Stimulated activated CD8-positive, alpha-beta memory T cell treated with anti-CD3 and anti-CD28 coated beads, Interleukin-12 subunit alpha, Interleukin-12 subunit beta, amount 100 ng/mL, for 24 hours (primary cell): ENCODE data around the gene SCRG1.

ENCODE experiments used
- DNase-seq: peaks from one replicate; pipeline ENCODE4 v3.0.0-alpha.2; 2020; ENCODE audit errors: extremely low read depth

Gene SCRG1

DNA sequence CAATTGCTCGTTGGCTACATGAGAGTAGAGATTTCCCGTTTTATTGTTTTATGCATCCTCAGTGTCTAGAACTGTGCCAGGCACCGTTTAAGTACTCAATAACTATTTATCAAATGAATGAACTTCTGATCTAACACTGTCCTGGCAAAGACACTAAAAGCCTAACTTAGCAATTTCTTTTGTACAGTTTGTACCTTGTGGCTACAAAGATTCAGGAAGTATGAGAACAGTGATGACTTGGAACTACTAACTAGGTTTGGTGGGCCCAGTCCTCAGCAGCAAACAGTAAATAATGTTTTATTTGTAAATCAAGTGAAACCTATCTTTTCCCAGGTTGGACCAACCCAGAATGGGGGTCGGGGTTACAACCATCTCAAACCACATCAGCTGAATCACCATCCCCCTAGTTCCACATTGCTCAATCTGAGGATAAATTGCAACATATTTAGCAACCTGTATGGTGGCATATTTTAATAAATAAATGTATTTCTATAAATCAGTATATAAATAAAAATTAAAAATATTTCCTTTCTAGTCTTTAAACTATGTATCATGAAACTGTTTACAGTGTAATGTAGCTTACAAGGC, 12.3 kb upstream of the SCRG1 start:
- DNase-seq, result no peak

DNA sequence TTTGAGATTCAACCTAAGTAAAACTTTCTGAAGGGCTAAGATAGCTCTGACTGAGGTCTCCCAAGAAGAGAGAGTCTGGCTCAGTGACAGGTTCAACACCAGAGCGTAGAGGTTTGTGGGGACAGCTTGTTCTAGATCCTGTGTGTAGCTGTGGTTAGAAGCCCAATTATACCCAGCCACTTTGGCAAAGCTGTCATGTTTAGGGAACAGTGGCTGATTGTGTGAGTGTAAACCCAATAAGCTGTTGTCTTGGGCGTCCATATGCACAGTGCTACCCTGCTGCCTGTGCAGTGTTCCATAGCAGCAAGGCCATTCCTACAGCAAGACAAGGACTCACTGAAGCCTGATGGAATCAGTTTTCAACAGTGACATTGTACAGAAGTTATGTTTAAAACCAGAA, 11.2 kb upstream of the SCRG1 start:
- no peak for DNase-seq

DNA sequence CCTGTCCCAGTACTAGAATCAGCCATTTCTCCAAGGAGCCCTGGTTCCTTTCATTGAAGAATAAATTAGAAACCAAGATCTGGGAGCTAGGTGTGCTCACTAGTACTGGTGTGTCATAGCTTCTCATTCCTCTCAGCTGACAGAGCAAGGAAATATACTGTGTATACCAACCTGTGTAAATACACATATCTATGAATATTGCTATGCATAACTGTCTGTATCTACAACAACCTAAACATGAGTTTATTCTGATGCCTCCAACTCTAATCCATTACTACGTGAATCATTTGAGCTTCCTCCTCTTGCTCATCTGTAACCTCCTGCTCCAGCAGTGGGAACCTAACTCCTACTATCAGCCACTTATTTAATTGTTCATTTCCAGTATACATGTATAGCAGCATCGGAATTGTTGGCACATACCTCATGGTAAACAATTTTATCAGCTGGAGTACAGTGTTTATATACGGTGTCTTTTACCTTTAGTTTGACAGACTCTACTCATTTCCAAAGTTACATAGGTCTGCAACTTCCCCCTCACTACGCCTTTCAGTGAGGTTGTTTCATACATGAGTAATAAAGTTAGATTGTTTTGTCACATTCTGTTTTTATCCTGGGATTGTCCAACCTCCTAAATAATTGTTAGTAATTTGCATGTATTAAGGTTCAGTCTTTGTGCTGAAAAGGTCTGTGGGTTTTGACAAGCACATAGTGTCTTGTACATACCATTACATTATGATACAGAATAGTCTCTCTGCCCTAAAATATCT, 7.1 kb upstream of the SCRG1 start:
- no peak for DNase-seq

DNA sequence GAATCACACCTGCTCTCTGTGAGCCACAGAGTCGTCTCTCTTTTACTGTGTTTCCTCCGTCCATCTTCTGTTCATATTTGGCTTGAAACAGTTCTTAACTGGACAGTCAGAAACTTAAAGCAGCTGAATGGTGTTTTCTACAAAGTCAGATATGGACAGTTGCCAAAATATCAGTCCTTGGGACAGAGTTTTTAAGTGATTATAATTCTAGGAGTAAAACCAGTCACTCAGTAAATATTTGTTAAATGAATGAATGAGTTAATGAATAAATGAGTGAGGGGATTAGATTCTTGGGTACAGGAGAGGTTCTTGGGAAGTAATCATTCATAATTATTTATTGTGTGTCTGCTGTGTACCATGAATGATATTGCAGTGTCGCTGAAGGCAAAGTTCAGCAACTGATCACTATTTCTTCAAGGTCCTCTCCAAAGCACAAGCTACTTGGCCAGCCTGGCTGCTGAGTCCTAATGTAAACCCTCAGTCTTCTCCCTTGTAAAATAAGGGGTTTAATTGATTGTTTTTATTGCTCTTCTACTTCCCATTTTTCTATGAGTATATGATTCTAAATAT, 5.5 kb upstream of the SCRG1 start:
- no peak for DNase-seq

DNA sequence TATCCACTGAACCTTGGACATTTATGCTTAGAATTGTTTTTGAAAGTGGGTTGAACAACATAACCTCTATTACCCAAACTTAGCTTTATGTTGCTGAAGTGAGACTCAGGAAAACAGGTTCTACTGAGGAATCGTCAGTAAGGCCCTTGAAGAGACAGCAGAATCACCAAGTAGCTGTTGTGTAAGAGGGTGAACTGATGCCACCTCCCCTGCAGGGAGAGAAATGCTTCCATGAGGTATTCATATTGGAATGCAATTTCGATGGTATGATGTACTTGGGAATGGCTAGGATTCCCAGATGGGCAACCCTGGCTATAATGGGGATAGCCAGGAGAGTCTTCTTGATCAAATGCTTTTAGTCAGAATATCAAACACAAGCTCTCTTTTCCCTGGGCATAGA, 4.1 kb upstream of the SCRG1 start:
- no peak for DNase-seq

DNA sequence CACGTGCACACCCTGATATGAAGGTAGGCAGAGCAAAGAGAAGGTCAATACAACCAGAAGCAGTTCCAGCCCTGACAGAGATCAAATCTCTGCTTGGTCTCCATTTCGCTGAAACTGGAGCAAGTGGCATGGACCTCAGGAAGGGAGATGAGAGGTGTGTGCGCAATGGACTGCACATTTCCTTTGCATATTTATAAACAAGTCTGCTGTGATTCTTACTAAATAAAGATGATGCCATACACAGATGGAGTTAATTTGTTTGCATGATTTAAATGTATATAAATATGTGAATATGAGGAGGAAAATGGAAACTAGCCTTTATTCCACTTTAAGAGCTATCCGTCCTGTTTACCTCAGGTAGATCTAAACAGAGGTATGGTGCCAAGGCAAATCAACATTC, 2.1 kb upstream of the SCRG1 start:
- no peak for DNase-seq

DNA sequence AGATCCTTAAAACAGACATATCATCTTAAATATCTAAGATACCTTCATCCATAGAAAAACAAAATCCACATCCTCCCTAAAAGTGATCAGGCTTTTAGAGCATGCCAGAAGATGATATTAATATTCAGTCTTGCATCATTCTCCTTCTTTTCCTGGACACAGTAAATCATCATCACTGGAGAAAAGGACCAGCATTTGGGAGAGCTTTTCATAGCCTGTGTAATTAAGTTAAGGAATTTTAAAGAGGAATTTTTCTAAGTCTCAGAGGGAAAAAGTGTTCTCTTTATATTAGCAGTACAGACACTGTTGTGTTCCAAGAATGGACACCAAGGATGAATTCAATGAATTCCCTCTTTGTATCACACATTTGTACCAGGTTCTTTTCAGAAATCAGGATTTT, 696 bp downstream of the SCRG1 start:
- no peak for DNase-seq

DNA sequence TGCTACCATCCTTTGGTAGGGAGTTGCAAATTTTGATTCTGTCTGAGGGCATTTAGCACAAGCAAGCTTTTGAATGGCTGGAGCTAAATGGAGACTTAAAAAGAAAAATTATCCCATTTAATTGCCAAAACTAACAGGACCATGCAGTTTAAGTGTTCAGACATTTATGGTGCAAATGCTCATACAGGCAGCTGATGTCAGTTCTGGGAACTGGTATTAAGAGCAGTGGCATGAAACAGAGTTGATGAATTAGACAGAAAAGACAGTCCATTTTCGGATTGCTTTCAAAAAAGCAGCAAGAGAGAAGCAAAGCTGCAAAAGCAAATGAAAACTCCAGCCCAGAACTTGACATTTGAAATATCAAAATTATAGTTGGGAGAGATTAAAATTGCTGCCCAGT, 1.3 kb downstream of the SCRG1 start:
- no peak for DNase-seq

DNA sequence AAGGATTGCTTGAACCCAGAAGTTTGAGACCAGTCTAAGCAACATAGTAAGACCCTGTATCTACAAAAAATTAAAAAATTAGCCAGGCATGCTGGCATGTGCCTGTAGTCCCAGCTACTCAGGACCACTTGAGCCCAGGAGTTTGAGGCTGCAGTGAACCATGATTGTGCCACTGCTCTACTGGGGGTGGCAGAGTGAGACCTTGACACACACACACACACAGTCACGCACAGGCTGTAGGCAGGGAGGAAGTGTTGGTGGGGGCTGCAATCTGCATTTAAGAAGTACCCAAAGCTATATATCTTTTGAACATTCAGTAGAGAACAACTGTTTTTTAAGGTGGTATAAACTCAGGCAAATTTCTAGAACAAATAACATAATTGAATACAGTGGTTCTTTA, 7.2 kb downstream of the SCRG1 start:
- DNase-seq, result no peak

DNA sequence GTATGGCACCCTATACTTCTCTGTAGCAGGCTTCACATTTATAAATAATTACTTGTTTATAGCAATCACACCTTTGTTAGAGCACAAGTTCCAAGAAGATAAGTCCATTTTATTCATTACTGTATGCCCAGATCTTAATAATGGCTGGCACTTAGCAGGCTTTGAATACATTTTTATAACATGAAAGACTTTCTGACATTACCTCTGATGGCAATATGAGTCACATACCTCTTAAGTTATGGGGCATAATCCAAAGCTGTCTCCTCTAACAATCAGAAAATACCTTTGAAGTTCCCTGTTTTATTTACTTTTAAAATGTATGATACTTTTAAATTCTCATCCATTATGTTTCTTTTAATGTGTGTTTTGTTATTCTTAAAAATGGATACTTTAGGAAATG, 12.2 kb downstream of the SCRG1 start:
- DNase-seq, result no peak

DNA sequence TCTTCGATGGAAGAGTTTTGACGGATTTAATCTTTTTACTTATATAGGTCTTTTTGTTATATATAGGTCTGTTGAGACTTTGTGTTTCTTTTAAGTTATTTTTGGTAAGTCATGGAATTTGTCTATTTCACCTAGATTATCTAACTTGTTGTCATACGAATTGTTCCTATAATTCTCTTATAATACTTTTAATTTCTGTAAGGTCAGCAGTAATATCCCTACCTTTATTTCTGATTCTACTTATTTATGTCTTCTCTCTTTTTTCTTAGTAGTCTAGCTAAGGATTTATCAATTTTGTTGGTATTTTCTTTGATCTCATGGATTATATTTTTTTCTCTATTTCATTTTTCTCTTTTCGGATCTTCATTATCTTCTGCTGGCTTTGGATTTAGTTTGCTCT, 16.6 kb downstream of the SCRG1 start:
- no peak for DNase-seq

DNA sequence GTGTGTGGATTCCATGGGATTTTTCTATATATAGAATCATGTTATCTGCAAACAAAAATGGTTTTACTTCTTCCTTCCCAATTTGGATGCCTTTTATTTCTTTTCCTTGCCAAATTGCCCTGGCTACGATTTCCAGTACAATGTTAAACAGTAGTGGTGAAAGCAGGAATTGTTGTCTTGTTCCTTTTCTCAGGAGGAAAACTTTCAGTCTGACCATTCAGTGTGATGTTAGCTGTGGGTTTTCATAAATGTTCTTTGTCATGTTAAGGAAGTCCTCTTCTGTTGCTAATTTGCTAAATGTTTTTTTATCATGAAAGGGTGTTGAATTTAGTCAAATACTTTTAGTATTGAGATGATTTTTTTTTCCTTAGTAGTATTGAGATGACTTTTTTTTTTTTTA, 17.3 kb downstream of the SCRG1 start:
- DNase-seq, result no peak

DNA sequence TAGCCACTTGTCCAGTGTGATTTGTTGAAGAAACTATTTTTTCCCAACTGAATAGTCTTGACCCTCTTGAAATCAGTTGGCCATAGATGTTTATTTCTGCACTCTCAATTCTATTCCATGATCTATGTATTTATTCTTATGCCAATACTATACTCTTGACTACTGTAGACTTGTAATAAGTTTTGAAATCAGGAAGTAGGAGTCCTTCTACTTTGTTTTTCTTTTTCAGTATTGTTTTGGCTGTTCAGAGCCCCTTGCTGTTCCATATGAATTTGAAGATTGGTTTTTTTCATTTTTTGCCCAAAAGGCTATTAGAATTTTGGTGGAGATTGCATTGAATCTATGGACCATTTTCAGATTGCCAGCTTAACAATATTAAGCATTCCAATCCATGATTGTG, 17.9 kb downstream of the SCRG1 start:
- DNase-seq, result no peak

DNA sequence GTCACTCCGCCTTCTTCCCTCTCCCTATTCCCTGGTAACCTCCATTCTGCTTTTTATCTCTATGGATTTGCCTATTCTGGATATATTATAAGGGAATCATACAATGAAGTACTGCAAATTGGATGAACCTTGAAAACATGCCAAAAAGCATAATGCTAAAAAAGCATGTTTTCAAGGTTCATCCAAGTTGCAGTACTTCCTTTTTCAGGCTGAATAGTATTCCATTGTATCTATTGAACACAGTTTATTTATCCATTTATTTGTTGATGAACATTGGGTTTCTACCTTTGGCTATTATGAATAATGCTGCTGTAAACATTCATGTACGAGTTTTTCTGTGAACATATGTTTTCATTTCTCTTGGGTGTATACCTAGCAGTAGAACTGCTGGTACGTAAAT, 19.0 kb downstream of the SCRG1 start:
- no peak for DNase-seq

DNA sequence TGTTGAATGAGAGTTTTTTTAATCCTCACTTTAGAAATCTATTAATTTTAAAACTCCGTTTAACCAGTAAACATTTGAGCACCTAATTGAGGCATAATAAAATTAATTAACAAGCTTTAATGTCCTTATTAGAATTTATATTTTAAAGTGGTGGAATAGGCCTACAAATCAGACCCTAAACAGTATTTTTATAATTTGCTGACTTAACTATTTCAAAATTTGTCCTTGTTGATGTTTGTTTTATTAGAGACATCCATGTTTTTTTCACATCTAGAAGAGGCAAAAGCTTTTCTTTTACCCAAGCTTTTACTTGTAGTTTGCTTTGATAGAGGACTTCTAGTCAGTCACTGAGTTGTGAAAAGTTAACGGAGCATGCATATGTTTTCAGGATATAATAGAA, 24.3 kb downstream of the SCRG1 start:
- no peak for DNase-seq

DNA sequence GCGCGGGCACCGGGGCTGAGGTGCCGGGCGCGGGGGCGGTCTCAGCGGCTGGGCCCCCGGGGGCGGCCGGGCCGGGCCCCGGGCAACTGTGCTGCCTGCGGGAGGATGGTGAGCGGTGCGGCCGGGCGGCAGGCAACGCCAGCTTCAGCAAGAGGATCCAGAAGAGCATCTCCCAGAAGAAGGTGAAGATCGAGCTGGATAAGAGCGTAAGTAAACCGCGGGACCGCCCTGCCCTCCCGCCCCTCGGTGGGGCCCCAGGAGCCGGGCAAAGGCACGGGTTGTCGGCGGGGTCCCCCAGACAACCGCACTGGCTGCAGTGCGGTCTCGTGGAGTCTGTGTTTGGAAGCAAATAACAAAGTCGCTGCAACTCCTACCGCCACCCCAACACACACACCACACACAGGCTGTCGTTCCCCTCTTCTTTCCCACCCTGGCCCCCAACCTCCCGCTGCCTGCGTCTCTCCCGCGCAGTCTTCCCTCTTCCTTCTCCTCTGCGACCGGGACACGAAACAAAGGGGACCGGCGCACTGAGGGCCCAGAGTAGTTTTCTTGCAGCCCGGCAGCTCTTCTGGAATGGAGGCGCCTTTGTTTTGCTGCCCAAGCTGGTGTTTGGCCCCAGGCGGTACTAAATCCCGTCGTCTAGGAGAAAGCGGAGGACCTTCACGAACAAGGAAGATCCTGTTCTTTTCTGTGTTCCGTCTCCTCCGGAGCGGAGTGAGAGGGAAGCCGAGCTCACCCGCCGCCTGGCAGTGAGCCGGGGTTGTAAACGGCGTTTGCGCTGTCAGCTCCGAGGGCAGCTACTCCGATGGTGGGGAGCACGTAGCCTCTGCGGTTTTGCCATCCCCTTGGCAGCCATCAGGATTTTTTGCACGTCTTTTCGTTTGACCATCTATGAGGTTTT, 27.4 kb downstream of the SCRG1 start:
- no peak for DNase-seq

DNA sequence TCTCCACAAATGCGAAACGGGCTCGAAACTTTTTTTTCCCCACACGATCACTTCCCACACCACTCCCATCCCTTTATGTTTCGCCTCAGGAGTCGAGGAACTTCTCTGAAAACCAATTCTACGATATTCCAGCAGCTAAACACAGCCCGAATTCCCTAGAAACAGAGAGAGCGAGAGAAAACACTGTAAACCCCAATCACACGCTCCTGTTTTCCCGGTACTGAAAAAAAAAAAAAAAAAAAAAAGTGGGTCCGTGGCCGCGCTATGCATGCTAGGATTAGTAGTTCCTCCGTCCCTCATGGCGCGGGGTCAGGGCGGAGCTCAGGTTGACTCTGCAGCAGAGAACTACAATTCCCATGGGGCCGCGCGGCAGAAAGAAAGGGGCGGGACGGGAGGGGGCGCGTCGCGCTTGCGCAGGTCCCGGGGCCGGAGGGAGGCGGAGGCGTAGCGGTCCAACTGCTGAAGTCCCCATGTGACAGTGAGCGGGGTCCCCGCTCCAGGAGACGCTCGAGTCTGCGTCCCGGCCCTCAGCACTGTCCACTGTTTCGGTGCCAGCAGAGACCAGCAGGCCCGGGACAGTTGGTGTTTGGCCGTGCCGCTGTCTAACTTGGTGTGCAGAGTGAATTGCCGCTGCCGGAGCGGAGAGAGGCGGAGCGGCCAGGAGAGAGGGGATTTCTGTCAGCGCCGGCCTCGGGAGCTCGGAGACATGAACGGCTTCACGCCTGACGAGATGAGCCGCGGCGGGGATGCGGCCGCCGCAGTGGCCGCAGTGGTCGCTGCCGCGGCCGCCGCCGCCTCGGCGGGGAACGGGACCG, 28.2 kb downstream of the SCRG1 start, which contains the start of gene SAP30:
SAP30 (plus strand) TSS at position 478 of the 815 bp plus-strand sequence; CDS start at position 707, 229 bp downstream.
- DNase-seq, result peak; percentile 93

DNA sequence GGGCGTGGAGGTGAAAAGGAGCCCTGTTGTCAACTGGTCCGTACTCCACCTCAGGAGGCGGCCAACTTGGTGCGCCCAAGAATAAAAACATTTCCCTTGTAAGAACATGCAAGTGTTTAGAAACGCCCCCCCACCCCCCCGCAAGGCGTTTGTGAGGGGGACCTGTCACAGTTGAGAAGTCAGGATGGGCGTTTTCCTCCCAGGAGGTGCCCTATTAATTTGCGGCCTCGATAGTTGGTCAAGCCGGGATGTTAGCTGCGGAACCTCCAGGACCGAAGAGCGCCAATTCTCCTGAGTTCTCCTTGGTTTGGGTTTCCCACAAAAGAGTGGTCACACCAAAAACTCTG, 28.8 kb downstream of the SCRG1 start:
- no peak for DNase-seq

DNA sequence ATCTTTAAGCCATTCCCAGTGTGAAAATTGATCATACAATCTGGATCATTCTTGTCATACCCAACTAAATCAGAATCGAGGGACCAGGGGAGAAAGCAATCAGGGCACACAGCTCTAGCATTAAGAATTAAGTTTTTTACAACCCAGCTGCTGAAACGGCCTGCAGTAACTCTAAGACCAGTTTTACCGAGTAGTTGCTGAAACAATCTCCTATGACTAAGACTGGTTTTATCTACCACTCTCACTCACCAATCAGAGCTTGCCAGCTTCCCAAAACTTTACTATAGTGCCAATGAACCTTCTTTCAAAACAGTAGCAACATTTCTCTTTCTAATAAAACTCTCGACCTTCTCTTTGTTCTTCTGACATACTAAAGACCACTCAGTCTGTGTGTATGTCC, 31.0 kb downstream of the SCRG1 start:
- no peak for DNase-seq

DNA sequence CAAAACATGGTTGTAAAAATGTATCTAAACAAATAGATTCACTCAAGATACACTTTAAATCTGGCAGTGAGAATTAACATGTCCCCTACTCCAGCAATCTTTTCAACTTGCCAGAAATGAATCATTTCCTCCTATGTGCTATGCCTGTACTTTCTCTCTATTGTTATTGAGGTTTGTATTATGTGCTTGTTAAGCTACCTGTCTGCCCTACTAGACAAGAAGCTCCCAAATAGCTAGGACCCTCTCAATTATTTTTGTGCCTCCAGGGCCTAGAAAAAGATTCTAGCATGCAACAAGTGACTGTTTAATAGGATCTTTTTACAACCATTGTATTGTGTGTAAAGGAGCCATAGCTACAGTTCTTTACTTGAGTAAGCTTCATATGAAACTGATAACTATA, 31.6 kb downstream of the SCRG1 start:
- no peak for DNase-seq

DNA sequence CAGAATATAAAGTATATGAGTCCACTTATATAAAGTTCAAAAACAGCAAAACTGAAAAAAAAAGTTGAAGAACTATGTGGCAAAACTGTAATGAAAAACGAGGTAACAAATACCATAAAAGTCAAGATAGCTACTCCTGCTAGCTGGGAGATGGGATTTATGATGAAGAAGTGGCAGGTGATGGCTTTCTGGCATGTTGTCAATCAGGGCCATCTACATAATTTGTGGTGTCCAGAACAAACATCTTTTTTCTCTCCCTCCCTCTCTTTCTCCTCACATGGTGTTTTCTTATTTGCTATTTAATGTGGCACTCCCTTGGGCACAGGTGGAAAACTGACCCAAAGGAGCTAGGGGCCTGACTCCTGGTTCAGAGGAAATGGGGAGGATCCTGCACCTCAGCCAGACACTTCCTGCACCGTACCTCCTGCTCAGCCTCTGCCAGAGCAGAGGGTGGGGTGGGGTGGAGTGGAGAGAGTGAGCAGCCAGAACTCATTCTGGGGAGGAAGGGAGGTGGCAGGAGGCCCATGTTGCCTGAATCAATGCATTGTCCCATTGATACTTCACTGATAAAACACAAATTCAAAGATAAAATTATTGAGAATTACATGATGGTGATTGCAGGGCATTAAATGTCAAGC, 33.4 kb downstream of the SCRG1 start:
- DNase-seq, result no peak
